DOHH2 (cell line): ENCODE data around the gene CCDC120.

Source experiments
- CTCF ChIP-seq: fragments of 200-600 bp; sonication (generic); IDR thresholded peaks from one replicate; pipeline ENCODE4 v1.5.1; 2014; ENCODE audit warnings: antibody characterized with exemption, mild to moderate bottlenecking, low read depth, low read length; ENCODE audit not compliant: poor library complexity, severe bottlenecking
- EZH2phosphoT487 ChIP-seq: fragments of 200-600 bp; sonication (generic); IDR thresholded peaks from 2 replicates; pipeline ENCODE4 v1.6.1; 2017; ENCODE audit warnings: borderline replicate concordance, mild to moderate bottlenecking, antibody characterized with exemption, low read length, moderate library complexity, mixed read lengths

- no peak for TF ChIP-seq CTCF
- no peak for TF ChIP-seq EZH2phosphoT487
These were observed 15.1 kb downstream of the CCDC120 start, which contains the start of gene PRAF2 for GRCh38 chrX:49073601-49074575.
